Ramos (cell line): ENCODE data around the gene UPP2.

ENCODE experiments used
- in situ Hi-C: fragments of 300-500 bp; cut with MboI; formaldehyde crosslinking; loops from one replicate; pipeline ENCODE4 v1.14.3; 2022; ENCODE audit warnings: low sequenced_read_pairs; ENCODE audit not compliant: unreplicated experiment

UPP2 gene

GRCh38 chr2:158101384-158101926 is at the start of gene UPP2:
UPP2 (plus strand) TSS chr2:158101876; CDS start chr2:158102064, 188 bp downstream.
- in situ Hi-C loops = no loop called here

GRCh38 chr2:158052761-158053160 is 48.9 kb upstream of the UPP2 start:
- in situ Hi-C loops = no loop called here

- in situ Hi-C loops = no loop called here
Measured at GRCh38 chr2:158056875-158057274, 44.8 kb upstream of the UPP2 start.

- in situ Hi-C loops = no loop called here
Measured at GRCh38 chr2:158060160-158060834, 41.4 kb upstream of the UPP2 start.

- in situ Hi-C loops = no loop called here
Measured at GRCh38 chr2:158060835-158061435, 40.7 kb upstream of the UPP2 start.

GRCh38 chr2:158061763-158062162 is 39.9 kb upstream of the UPP2 start:
- in situ Hi-C loops = no loop called here

- in situ Hi-C loops = no loop called here
Measured at GRCh38 chr2:158066046-158066713, 35.5 kb upstream of the UPP2 start.

GRCh38 chr2:158071018-158071417 is 30.7 kb upstream of the UPP2 start:
- in situ Hi-C loops = no loop called here

GRCh38 chr2:158072361-158072760 is 29.3 kb upstream of the UPP2 start:
- in situ Hi-C loops = no loop called here

GRCh38 chr2:158079672-158080071 is 22.0 kb upstream of the UPP2 start:
- in situ Hi-C loops = no loop called here

GRCh38 chr2:158088093-158088492 is 13.6 kb upstream of the UPP2 start:
- in situ Hi-C loops = no loop called here

- in situ Hi-C loops = no loop called here
Measured at GRCh38 chr2:158089322-158089721, 12.4 kb upstream of the UPP2 start.

- in situ Hi-C loops = no loop called here
Measured at GRCh38 chr2:158091647-158092046, 10.0 kb upstream of the UPP2 start.

- in situ Hi-C loops = no loop called here
Measured at GRCh38 chr2:158094487-158095092, 7.1 kb upstream of the UPP2 start.

- in situ Hi-C loops = no loop called here
Measured at GRCh38 chr2:158095269-158095668, 6.4 kb upstream of the UPP2 start.

- in situ Hi-C loops = no loop called here
Measured at GRCh38 chr2:158095912-158096311, 5.8 kb upstream of the UPP2 start.

- in situ Hi-C loops = no loop called here
Measured at GRCh38 chr2:158097481-158097880, 4.2 kb upstream of the UPP2 start.

GRCh38 chr2:158098178-158098577 is 3.5 kb upstream of the UPP2 start:
- in situ Hi-C loops = no loop called here

- in situ Hi-C loops = no loop called here
Measured at GRCh38 chr2:158099716-158100115, 2.0 kb upstream of the UPP2 start.

GRCh38 chr2:158100411-158100810 is 1.3 kb upstream of the UPP2 start:
- in situ Hi-C loops = no loop called here

- in situ Hi-C loops = no loop called here
Measured at GRCh38 chr2:158102446-158102845, 770 bp downstream of the UPP2 start.
